GM23338 (cell line): ENCODE data around the gene STK39. TPM values are rescaled to one million over a fixed set of nuclear protein-coding genes. Genes with fewer than 3 reads are reported as not detected.
A peak's percentile ranks its signal among the peaks of the same experiment; 100 is the strongest.

ENCODE experiments used
- ATAC-seq: fragments of 200-7000 bp; cut with Tn5 transposase; 3 replicates; pipeline ENCODE4 v1.9.1; 2020
- DNase-seq: peaks from one replicate; pipeline ENCODE4 v3.0.0-alpha.2; 2015; ENCODE audit warnings: low spot score
- H2AFZ ChIP-seq: fragments of 200-600 bp; sonication (generic); 2 replicates; pipeline ENCODE4 v1.8.0; 2016; ENCODE audit warnings: antibody characterized with exemption, mild to moderate bottlenecking, moderate library complexity
- H3F3A ChIP-seq: fragments of 200-600 bp; sonication (generic); replicated peaks from 2 replicates; pipeline ENCODE4 v1.8.0; 2017; ENCODE audit warnings: antibody characterized with exemption, mixed run types, low read depth
- H3K27ac ChIP-seq: fragments of 200-600 bp; sonication (generic); 2 replicates; pipeline ENCODE4 v1.6.1; 2016; ENCODE audit warnings: low read depth
- H3K27me3 ChIP-seq: fragments of 200-600 bp; sonication (generic); 2 replicates; pipeline ENCODE4 v1.8.0; 2016; ENCODE audit warnings: mild to moderate bottlenecking, mixed run types, moderate library complexity; ENCODE audit not compliant: insufficient read depth
- H3K36me3 ChIP-seq: fragments of 200-600 bp; sonication (generic); 2 replicates; pipeline ENCODE4 v1.8.0; 2016; ENCODE audit warnings: mild to moderate bottlenecking; ENCODE audit not compliant: insufficient read depth
- H3K4me1 ChIP-seq: fragments of 200-600 bp; sonication (generic); 2 replicates; pipeline ENCODE4 v1.8.0; 2016; ENCODE audit warnings: mild to moderate bottlenecking, moderate library complexity; ENCODE audit not compliant: insufficient read depth
- H3K4me2 ChIP-seq: fragments of 200-600 bp; sonication (generic); 2 replicates; pipeline ENCODE4 v1.7.1; 2017; ENCODE audit warnings: mixed run types
- H3K4me3 ChIP-seq: fragments of 200-600 bp; sonication (generic); 2 replicates; pipeline ENCODE4 v1.6.1; 2016; ENCODE audit warnings: mixed run types
- H3K79me2 ChIP-seq: fragments of 200-600 bp; sonication (generic); replicated peaks from 2 replicates; pipeline ENCODE4 v1.8.0; 2017; ENCODE audit warnings: mild to moderate bottlenecking; ENCODE audit not compliant: insufficient read depth
- H3K9me2 ChIP-seq: fragments of 200-600 bp; sonication (generic); 2 replicates; pipeline ENCODE4 v1.8.0; 2017; ENCODE audit not compliant: insufficient read depth
- H4K20me1 ChIP-seq: fragments of 200-600 bp; sonication (generic); replicated peaks from 2 replicates; pipeline ENCODE4 v1.8.0; 2017; ENCODE audit warnings: mild to moderate bottlenecking; ENCODE audit not compliant: insufficient read depth
- H3K27ac Mint-ChIP-seq: 2 replicates; pipeline ENCODE4 v1.8.0; 2020; ENCODE audit warnings: inconsistent platforms, mild to moderate bottlenecking, moderate library complexity, mixed read lengths
- H3K27me3 Mint-ChIP-seq: 3 replicates; pipeline ENCODE4 v1.8.0; 2022; ENCODE audit warnings: low read depth, mild to moderate bottlenecking, moderate library complexity, mixed read lengths, inconsistent platforms; ENCODE audit not compliant: insufficient read depth, poor library complexity
- H3K36me3 Mint-ChIP-seq: 3 replicates; pipeline ENCODE4 v1.8.0; 2021; ENCODE audit warnings: low read depth, mild to moderate bottlenecking, inconsistent platforms, moderate library complexity, mixed read lengths
- H3K4me1 Mint-ChIP-seq: 3 replicates; pipeline ENCODE4 v1.8.0; 2020; ENCODE audit warnings: mild to moderate bottlenecking, inconsistent platforms, mixed read lengths
- H3K4me3 Mint-ChIP-seq: 3 replicates; pipeline ENCODE4 v1.8.0; 2021; ENCODE audit warnings: moderate library complexity, mild to moderate bottlenecking, inconsistent platforms, mixed read lengths
- H3K9me3 Mint-ChIP-seq: 3 replicates; pipeline ENCODE4 v1.8.0; 2020; ENCODE audit warnings: moderate library complexity, mild to moderate bottlenecking, inconsistent platforms, mixed read lengths
- CTCF ChIP-seq, 2 experiments: fragments of 200-600 bp in 1 of 2; sonication (generic) in 1 of 2; conservative IDR thresholded peaks; 2 replicates each; pipeline versions ENCODE4 v1.5.1 to v1.6.1; 2016 to 2017; ENCODE audit warnings: antibody characterized with exemption in 2 of 2, low read depth in 2 of 2, mild to moderate bottlenecking in 2 of 2, moderate library complexity in 1 of 2
- JUNB ChIP-seq: IDR thresholded peaks from one replicate; pipeline ENCODE4 v1.6.1; 2016; ENCODE audit warnings: antibody characterized with exemption; ENCODE audit not compliant: unreplicated experiment
- STAT1 ChIP-seq: IDR thresholded peaks from one replicate; pipeline ENCODE4 v1.6.1; 2016; ENCODE audit warnings: antibody characterized with exemption; ENCODE audit not compliant: unreplicated experiment
- ZNF331 ChIP-seq: fragments of 250-450 bp; sonication (Bioruptor Pico); IDR thresholded peaks from 2 replicates; pipeline ENCODE4 v1.5.0; 2020; ENCODE audit warnings: low read depth, mild to moderate bottlenecking, moderate library complexity
- polyA plus RNA-seq: library from polyadenylated mRNA; unstranded; fragments of >200 nt; fragmentation: Nextera tagmentation; extraction: Ambion mirVana; gene quantifications from 2 replicates; pipeline ENCODE4 v1.2.1, GENCODE V29; 2016
- total RNA-seq: library from RNA; depleted of rRNA; stranded (reverse); fragments of >200 nt; shearing (Covaris generic); gene quantifications from 2 replicates; pipeline ENCODE4 v1.2.3, GENCODE V29; 2014
- TF ChIP-seq, protein P1 (sequence below): IDR thresholded peaks from 2 replicates; pipeline ENCODE4 v1.6.1; 2016; ENCODE audit warnings: antibody characterized with exemption
- TF ChIP-seq, protein P2 (sequence below): fragments of 250-450 bp; sonication (Bioruptor Pico); IDR thresholded peaks from 2 replicates; pipeline ENCODE4 v1.5.0; 2020; ENCODE audit warnings: mild to moderate bottlenecking, moderate library complexity

Gene STK39
- total and polyA plus RNA-seq, 2 experiments from 2014 or later = 9.5 to 16.9 TPM

DNA sequence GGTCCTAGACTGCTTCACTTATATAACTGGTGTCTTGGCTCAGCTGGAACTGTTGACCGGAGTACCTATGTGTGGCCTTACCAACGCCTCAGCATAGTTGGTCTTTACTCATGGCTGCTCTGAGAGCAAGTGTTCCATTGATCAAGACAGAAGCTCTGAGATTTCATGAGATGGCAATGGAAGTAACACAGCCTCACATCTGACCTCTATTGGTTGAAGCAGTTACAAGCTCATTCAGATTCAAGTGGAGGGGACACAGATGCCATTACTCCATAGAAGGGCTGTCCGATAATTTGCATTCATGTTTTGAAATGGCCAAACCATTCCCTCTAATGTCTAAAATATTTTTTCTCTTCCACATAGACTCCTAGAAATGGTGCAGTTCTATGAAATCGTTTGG lies 46.4 kb upstream of the STK39 start (continued):
- TF ChIP-seq, protein P1, sequence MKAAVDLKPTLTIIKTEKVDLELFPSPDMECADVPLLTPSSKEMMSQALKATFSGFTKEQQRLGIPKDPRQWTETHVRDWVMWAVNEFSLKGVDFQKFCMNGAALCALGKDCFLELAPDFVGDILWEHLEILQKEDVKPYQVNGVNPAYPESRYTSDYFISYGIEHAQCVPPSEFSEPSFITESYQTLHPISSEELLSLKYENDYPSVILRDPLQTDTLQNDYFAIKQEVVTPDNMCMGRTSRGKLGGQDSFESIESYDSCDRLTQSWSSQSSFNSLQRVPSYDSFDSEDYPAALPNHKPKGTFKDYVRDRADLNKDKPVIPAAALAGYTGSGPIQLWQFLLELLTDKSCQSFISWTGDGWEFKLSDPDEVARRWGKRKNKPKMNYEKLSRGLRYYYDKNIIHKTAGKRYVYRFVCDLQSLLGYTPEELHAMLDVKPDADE = no peak
- TF ChIP-seq, protein P2, sequence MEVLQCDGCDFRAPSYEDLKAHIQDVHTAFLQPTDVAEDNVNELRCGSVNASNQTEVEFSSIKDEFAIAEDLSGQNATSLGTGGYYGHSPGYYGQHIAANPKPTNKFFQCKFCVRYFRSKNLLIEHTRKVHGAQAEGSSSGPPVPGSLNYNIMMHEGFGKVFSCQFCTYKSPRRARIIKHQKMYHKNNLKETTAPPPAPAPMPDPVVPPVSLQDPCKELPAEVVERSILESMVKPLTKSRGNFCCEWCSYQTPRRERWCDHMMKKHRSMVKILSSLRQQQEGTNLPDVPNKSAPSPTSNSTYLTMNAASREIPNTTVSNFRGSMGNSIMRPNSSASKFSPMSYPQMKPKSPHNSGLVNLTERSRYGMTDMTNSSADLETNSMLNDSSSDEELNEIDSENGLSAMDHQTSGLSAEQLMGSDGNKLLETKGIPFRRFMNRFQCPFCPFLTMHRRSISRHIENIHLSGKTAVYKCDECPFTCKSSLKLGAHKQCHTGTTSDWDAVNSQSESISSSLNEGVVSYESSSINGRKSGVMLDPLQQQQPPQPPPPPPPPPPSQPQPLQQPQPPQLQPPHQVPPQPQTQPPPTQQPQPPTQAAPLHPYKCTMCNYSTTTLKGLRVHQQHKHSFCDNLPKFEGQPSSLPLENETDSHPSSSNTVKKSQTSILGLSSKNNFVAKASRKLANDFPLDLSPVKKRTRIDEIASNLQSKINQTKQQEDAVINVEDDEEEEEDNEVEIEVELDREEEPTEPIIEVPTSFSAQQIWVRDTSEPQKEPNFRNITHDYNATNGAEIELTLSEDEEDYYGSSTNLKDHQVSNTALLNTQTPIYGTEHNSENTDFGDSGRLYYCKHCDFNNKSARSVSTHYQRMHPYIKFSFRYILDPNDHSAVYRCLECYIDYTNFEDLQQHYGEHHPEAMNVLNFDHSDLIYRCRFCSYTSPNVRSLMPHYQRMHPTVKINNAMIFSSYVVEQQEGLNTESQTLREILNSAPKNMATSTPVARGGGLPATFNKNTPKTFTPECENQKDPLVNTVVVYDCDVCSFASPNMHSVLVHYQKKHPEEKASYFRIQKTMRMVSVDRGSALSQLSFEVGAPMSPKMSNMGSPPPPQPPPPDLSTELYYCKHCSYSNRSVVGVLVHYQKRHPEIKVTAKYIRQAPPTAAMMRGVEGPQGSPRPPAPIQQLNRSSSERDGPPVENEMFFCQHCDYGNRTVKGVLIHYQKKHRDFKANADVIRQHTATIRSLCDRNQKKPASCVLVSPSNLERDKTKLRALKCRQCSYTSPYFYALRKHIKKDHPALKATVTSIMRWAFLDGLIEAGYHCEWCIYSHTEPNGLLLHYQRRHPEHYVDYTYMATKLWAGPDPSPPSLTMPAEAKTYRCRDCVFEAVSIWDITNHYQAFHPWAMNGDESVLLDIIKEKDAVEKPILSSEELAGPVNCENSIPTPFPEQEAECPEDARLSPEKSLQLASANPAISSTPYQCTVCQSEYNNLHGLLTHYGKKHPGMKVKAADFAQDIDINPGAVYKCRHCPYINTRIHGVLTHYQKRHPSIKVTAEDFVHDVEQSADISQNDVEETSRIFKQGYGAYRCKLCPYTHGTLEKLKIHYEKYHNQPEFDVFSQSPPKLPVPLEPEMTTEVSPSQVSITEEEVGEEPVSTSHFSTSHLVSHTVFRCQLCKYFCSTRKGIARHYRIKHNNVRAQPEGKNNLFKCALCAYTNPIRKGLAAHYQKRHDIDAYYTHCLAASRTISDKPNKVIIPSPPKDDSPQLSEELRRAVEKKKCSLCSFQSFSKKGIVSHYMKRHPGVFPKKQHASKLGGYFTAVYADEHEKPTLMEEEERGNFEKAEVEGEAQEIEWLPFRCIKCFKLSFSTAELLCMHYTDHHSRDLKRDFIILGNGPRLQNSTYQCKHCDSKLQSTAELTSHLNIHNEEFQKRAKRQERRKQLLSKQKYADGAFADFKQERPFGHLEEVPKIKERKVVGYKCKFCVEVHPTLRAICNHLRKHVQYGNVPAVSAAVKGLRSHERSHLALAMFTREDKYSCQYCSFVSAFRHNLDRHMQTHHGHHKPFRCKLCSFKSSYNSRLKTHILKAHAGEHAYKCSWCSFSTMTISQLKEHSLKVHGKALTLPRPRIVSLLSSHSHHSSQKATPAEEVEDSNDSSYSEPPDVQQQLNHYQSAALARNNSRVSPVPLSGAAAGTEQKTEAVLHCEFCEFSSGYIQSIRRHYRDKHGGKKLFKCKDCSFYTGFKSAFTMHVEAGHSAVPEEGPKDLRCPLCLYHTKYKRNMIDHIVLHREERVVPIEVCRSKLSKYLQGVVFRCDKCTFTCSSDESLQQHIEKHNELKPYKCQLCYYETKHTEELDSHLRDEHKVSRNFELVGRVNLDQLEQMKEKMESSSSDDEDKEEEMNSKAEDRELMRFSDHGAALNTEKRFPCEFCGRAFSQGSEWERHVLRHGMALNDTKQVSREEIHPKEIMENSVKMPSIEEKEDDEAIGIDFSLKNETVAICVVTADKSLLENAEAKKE (CRISPR knock-in tag) = peak; percentile 44; the same call in 1 of the 2 replicates
- no peak for TF ChIP-seq JUNB

GRCh38 chr2:168290391-168290790 lies 43.0 kb upstream of the STK39 start:
- Mint-ChIP-seq H3K27me3 (no peaks in the 10 kb centered on the region), H3K4me1 (no peaks in the 10 kb centered on the region), H3K27ac (no peak overlapping the region), H3K9me3 (no peaks in the 10 kb centered on the region; the same call in 2 of the 3 replicates), H3K4me3 (no peak overlapping the region), H3K36me3 (no peaks in the 10 kb centered on the region)
- no peaks in the 10 kb centered on the region for H4K20me1 ChIP-seq
- ATAC-seq (no peak), DNase-seq (no peak)
- no peaks in the 10 kb centered on the region for H3K9me2 ChIP-seq
- no peaks in the 10 kb centered on the region for H3F3A ChIP-seq
- no peaks in the 10 kb centered on the region for H3K79me2 ChIP-seq
- no peaks in the 10 kb centered on the region for H3K36me3 ChIP-seq
- no peak overlapping the region for H3K4me3 ChIP-seq
- H3K4me2 ChIP-seq = no peak overlapping the region
- no peak overlapping the region for H2AFZ ChIP-seq
- H3K4me1 ChIP-seq = no peaks in the 10 kb centered on the region
- H3K27me3 ChIP-seq = no peaks in the 10 kb centered on the region
- no peak overlapping the region for H3K27ac ChIP-seq
- TF ChIP-seq STAT1 (no peak), ZNF331 (CRISPR knock-in tag) (no peak), CTCF (conservative IDR thresholded peaks at IDR 0.05; ENCODE audit: low read depth in 2 of 2) (no peak), JUNB (no peak)
- TF ChIP-seq, protein P2 (CRISPR knock-in tag) = no peak
